Thoracic aorta (tissue), 2 donors: ENCODE results near the gene THYN1. TPM values are rescaled to one million over a fixed set of nuclear protein-coding genes. Genes with fewer than 3 reads are reported as not detected.
"Not testable (repeated sequence)": the region's sequence is repeated elsewhere in the genome, so short reads cannot be mapped to it uniquely, and the experiment has no call there.

Experiments used
- ATAC-seq: fragments of 150-250 bp; one replicate; pipeline ENCODE4 v1.8.0; 2017; ENCODE audit warnings: low read depth; ENCODE audit not compliant: insufficient number of reproducible peaks, low FRiP score
- DNase-seq: peaks from one replicate; pipeline ENCODE4 v3.0.0-alpha.2; 2020; ENCODE audit warnings: low spot score
- H3K27ac ChIP-seq, 2 donors: fragments of 200-600 bp; sonication (generic); 1 replicate in 1 of 2; 2 replicates in 1 of 2; pipeline ENCODE4 v1.5.1; 2016; ENCODE audit warnings: mild to moderate bottlenecking in 2 of 2, moderate library complexity in 2 of 2
- H3K27me3 ChIP-seq: fragments of 200-600 bp; sonication (generic); replicated peaks from 2 replicates; pipeline ENCODE4 v1.6.0; 2016; ENCODE audit warnings: mild to moderate bottlenecking; ENCODE audit not compliant: insufficient read depth
- H3K36me3 ChIP-seq: fragments of 200-600 bp; sonication (generic); one replicate; pipeline ENCODE4 v1.5.1; 2016
- H3K4me1 ChIP-seq, 2 donors: fragments of 200-600 bp; sonication (generic); 1 replicate in 1 of 2; 2 replicates in 1 of 2; pipeline versions ENCODE4 v1.5.1 to v1.6.0; 2016; ENCODE audit warnings: low read depth in 2 of 2, mild to moderate bottlenecking in 1 of 2; ENCODE audit not compliant: control insufficient read depth in 1 of 2
- H3K4me3 ChIP-seq: fragments of 200-600 bp; sonication (generic); 2 replicates; pipeline ENCODE4 v1.5.1; 2016; ENCODE audit warnings: mild to moderate bottlenecking
- H3K9me3 ChIP-seq: fragments of 200-600 bp; sonication (generic); 2 replicates; pipeline ENCODE4 v1.5.1; 2016
- total RNA-seq, 2 donors: library from RNA; depleted of rRNA; stranded (reverse); fragments of >200 nt; gene quantifications; one replicate each; pipeline versions ENCODE4 v1.1.0 to v1.2.3, GENCODE V29; 2016
- TF ChIP-seq, protein P1 (sequence below): fragments of 200-600 bp; sonication (generic); IDR thresholded peaks from one replicate; pipeline ENCODE4 v1.5.1; 2019; ENCODE audit warnings: antibody characterized with exemption

The THYN1 gene
- total RNA-seq, 2 donors from 2014 or later, result 31.1 to 44.2 TPM

DNA sequence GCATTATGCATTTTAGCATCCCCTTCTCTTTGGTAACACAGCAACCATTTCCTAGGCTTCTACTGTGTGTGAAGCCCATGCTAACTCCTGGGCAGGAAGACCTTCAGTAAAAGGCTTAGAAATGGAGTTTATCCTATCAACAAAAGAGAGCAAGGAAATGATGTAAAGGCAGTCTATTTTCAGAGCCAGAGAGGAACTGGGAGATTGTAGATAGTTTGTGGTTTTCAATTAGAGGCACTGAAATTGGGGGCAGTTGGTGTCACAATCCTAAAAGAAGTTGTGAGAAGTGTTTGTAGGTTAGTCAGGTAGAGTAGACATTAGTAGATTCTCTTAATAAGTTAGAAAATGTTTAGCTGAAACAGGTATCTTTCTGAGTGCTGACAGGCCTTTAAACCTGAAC, 7.4 kb upstream of the THYN1 start:
- Histone ChIP-seq H3K36me3 (peaks cover 46% of the 10 kb centered on the region), H3K4me1 (no peaks in the 10 kb centered on the region), H3K27ac (no peak overlapping the region), H3K9me3 (no peaks in the 10 kb centered on the region), H3K4me3 (no peak overlapping the region), H3K27me3 (no peaks in the 10 kb centered on the region)
- TF ChIP-seq, protein P1, sequence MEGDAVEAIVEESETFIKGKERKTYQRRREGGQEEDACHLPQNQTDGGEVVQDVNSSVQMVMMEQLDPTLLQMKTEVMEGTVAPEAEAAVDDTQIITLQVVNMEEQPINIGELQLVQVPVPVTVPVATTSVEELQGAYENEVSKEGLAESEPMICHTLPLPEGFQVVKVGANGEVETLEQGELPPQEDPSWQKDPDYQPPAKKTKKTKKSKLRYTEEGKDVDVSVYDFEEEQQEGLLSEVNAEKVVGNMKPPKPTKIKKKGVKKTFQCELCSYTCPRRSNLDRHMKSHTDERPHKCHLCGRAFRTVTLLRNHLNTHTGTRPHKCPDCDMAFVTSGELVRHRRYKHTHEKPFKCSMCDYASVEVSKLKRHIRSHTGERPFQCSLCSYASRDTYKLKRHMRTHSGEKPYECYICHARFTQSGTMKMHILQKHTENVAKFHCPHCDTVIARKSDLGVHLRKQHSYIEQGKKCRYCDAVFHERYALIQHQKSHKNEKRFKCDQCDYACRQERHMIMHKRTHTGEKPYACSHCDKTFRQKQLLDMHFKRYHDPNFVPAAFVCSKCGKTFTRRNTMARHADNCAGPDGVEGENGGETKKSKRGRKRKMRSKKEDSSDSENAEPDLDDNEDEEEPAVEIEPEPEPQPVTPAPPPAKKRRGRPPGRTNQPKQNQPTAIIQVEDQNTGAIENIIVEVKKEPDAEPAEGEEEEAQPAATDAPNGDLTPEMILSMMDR, result no peak
- ATAC-seq (no peak), DNase-seq (no peak)

DNA sequence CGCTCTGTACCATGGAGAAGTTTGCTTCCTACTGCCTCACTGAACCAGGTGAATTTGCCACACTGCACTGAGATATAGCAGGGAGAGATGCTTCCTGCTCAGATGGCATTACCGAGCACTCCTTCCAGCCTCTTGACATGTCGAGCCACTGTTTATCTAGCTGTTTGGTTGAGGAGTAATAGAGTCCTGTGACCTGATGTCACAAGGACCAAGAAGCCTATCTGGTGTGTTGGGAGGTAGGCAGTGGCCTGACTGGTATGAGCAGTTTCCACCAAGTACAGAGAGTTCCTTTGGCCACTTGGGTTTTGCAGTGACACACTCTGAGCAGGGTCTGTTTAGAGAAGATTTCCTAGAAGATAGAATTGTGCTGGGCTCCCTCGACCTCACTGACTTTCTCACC, 5.4 kb upstream of the THYN1 start:
- H3K27ac ChIP-seq, result no peak overlapping the region
- no peak overlapping the region for H3K4me3 ChIP-seq
- no peak for ATAC-seq
- TF ChIP-seq, protein P1, result no peak
- H3K27me3 ChIP-seq, result no peaks in the 10 kb centered on the region
- DNase-seq, result no peak
- peaks cover 46% of the 10 kb centered on the region for H3K36me3 ChIP-seq
- H3K4me1 ChIP-seq, result peaks cover 9 to 10% of the 10 kb centered on the region in 2 donors
- no peaks in the 10 kb centered on the region for H3K9me3 ChIP-seq

DNA sequence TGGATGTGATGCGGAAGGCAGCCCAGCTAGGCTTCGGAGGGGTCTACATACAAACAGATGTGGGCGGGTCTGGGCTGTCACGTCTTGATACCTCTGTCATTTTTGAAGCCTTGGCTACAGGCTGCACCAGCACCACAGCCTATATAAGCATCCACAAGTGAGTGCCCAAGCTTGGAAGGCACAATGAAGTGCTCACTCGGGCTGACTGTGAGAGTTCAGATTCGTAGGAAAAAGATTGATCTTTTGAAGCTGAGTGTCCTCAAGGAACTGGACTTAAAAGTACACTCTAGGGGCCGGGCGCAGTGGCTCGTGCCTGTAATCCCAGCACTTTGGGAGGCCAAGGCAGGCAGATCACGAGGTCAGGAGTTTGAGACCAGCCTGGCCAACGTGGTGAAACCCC, 3.9 kb upstream of the THYN1 start:
- ATAC-seq (no peak), DNase-seq (no peak)
- H3K27me3 ChIP-seq, result no peaks in the 10 kb centered on the region
- no peak overlapping the region for H3K27ac ChIP-seq
- TF ChIP-seq, protein P1, result no peak
- no peaks in the 10 kb centered on the region for H3K9me3 ChIP-seq
- H3K4me1 ChIP-seq, result peaks cover 14 to 15% of the 10 kb centered on the region in 2 donors
- H3K36me3 ChIP-seq, result peaks cover 32% of the 10 kb centered on the region
- H3K4me3 ChIP-seq, result no peak overlapping the region

DNA sequence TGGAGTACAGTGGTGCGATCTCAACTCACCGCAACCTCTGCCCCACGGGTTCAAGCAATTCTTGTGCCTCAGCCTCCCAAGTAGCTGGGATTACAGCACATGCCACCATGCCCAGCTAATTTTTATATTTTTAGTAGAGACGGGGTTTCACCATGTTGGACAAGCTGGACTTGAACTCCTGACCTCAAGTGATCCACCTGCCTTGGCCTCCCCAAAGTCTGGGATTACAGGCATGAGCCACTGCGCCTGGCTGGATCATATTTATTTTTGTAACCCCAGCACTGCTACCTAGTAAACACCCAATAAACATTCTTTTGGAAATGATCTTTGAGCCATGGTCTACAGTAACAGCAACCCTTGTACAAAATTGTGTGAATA, 2.0 kb upstream of the THYN1 start:
- ATAC-seq, H3K27me3 ChIP-seq, H3K9me3 ChIP-seq, H3K4me3 ChIP-seq, DNase-seq, H3K27ac ChIP-seq: not testable (repeated sequence)
- peaks cover 24% of the 10 kb centered on the region for H3K36me3 ChIP-seq
- peaks cover 17 to 21% of the 10 kb centered on the region in 2 donors for H3K4me1 ChIP-seq

DNA sequence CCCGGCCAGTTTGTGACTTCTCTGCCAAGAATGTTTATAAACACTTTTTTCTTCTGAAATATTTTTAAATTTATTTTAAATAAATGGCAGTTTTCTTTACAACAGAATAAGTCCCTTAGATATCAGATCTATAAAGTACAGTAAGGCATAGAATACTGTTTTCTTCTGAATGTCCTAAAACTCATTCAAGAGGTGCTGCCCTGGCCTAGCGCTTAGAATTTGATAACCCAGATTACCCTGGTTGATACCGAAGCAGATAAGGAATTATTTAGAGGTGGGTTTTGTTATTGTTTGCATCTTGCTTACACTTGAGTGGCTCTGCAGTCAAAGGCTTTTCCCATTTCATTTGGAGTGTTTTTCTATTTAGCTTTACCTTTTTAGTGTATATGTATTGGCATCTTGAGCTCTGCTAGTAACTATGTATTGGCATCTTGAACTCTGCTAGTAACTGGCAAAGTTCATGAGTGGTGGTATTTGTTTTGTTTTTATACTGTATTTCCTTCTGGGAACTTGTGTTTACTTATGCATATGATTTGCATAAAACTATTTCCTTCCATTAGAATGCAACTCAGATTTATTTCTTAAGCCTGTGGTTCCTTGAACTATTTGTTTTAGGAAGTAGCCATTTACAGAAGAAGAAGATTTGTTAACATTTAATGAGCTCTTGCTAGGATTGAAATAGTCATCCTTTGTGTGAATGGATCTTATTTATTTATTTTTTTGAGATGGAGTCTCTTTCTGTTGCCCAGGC, 1.5 kb upstream of the THYN1 start:
- no peaks in the 10 kb centered on the region for H3K27me3 ChIP-seq
- no peak for ATAC-seq
- H3K36me3 ChIP-seq, result peaks cover 24% of the 10 kb centered on the region
- no peak for DNase-seq
- no peaks in the 10 kb centered on the region for H3K9me3 ChIP-seq
- H3K4me1 ChIP-seq, result peaks cover 17 to 21% of the 10 kb centered on the region in 2 donors
- TF ChIP-seq, protein P1, result no peak
- H3K4me3 ChIP-seq, result peak overlapping the region; percentile 89
- no peak overlapping the region for H3K27ac ChIP-seq
